HEK293 (cell line): Measurements from ENCODE around the gene JPH4.

Experiments used
- GLIS1 ChIP-seq: fragments of 450-650 bp; formaldehyde crosslinking; IDR thresholded peaks from 2 replicates; pipeline ENCODE4 v1.5.1; 2016; ENCODE audit warnings: missing biosample characterization, missing genetic modification characterization
- GLIS2 ChIP-seq: fragments of 450-650 bp; formaldehyde crosslinking; IDR thresholded peaks from 2 replicates; pipeline ENCODE4 v1.5.1; 2016; ENCODE audit warnings: missing biosample characterization, missing genetic modification characterization
- HIC1 ChIP-seq: fragments of 450-650 bp; formaldehyde crosslinking; IDR thresholded peaks from 2 replicates; pipeline ENCODE4 v1.5.1; 2016; ENCODE audit warnings: missing biosample characterization, missing genetic modification characterization
- KLF1 ChIP-seq: fragments of 450-650 bp; formaldehyde crosslinking; IDR thresholded peaks from 2 replicates; pipeline ENCODE4 v1.5.1; 2016; ENCODE audit warnings: missing biosample characterization, missing genetic modification characterization
- KLF10 ChIP-seq: fragments of 450-650 bp; IDR thresholded peaks from 2 replicates; pipeline ENCODE4 v1.5.1; 2018; ENCODE audit warnings: missing biosample characterization, mild to moderate bottlenecking, missing genetic modification characterization
- MYNN ChIP-seq: fragments of 450-650 bp; formaldehyde crosslinking; IDR thresholded peaks from 2 replicates; pipeline ENCODE4 v1.5.1; 2016; ENCODE audit warnings: missing biosample characterization, missing genetic modification characterization, borderline replicate concordance
- MZF1 ChIP-seq: fragments of 450-650 bp; formaldehyde crosslinking; IDR thresholded peaks from 2 replicates; pipeline ENCODE4 v1.5.1; 2017; ENCODE audit warnings: missing biosample characterization, missing genetic modification characterization, borderline replicate concordance
- OVOL3 ChIP-seq: fragments of 450-650 bp; formaldehyde crosslinking; IDR thresholded peaks from 2 replicates; pipeline ENCODE4 v1.5.1; 2016; ENCODE audit warnings: missing biosample characterization, missing genetic modification characterization
- YY1 ChIP-seq: fragments of 450-650 bp; formaldehyde crosslinking; IDR thresholded peaks from 2 replicates; pipeline ENCODE4 v1.5.1; 2018; ENCODE audit warnings: missing biosample characterization, missing genetic modification characterization
- ZBTB7A ChIP-seq: fragments of 450-650 bp; formaldehyde crosslinking; IDR thresholded peaks from 2 replicates; pipeline ENCODE4 v1.5.1; 2016; ENCODE audit warnings: low read depth, missing biosample characterization, missing genetic modification characterization
- ZNF10 ChIP-seq: fragments of 450-650 bp; formaldehyde crosslinking; IDR thresholded peaks from 2 replicates; pipeline ENCODE4 v1.5.1; 2017; ENCODE audit warnings: missing biosample characterization, missing genetic modification characterization
- ZNF146 ChIP-seq: fragments of 450-650 bp; formaldehyde crosslinking; IDR thresholded peaks from 2 replicates; pipeline ENCODE4 v1.5.1; 2016; ENCODE audit warnings: missing biosample characterization, missing genetic modification characterization
- ZNF23 ChIP-seq: fragments of 450-650 bp; formaldehyde crosslinking; IDR thresholded peaks from 2 replicates; pipeline ENCODE4 v1.5.1; 2016; ENCODE audit warnings: missing biosample characterization, missing genetic modification characterization, borderline replicate concordance
- ZNF24 ChIP-seq: fragments of 450-650 bp; formaldehyde crosslinking; IDR thresholded peaks from 2 replicates; pipeline ENCODE4 v1.5.1; 2016; ENCODE audit warnings: missing biosample characterization, missing genetic modification characterization
- ZNF311 ChIP-seq: fragments of 450-650 bp; formaldehyde crosslinking; IDR thresholded peaks from 2 replicates; pipeline ENCODE4 v1.5.1; 2017; ENCODE audit warnings: missing biosample characterization, missing genetic modification characterization, borderline replicate concordance
- ZNF324 ChIP-seq: fragments of 450-650 bp; formaldehyde crosslinking; IDR thresholded peaks from 2 replicates; pipeline ENCODE4 v1.5.1; 2016; ENCODE audit warnings: missing biosample characterization, missing genetic modification characterization
- ZNF341 ChIP-seq: fragments of 450-650 bp; formaldehyde crosslinking; IDR thresholded peaks from 2 replicates; pipeline ENCODE4; 2016; ENCODE audit warnings: low read depth, missing biosample characterization, missing genetic modification characterization
- ZNF350 ChIP-seq: fragments of 450-650 bp; formaldehyde crosslinking; IDR thresholded peaks from 2 replicates; pipeline ENCODE4 v1.5.0; 2017; ENCODE audit warnings: missing biosample characterization, mild to moderate bottlenecking, missing genetic modification characterization
- ZNF354C ChIP-seq: fragments of 450-650 bp; formaldehyde crosslinking; IDR thresholded peaks from 2 replicates; pipeline ENCODE4 v1.5.1; 2016; ENCODE audit warnings: missing biosample characterization, missing genetic modification characterization, low read depth, borderline replicate concordance
- ZNF394 ChIP-seq: fragments of 450-650 bp; formaldehyde crosslinking; IDR thresholded peaks from 2 replicates; pipeline ENCODE4 v1.5.1; 2016; ENCODE audit warnings: missing biosample characterization, missing genetic modification characterization, mild to moderate bottlenecking, moderate library complexity, borderline replicate concordance
- ZNF404 ChIP-seq: fragments of 450-650 bp; formaldehyde crosslinking; IDR thresholded peaks from 2 replicates; pipeline ENCODE4 v1.5.1; 2017; ENCODE audit warnings: missing biosample characterization, missing genetic modification characterization
- ZNF416 ChIP-seq: fragments of 450-650 bp; formaldehyde crosslinking; IDR thresholded peaks from 2 replicates; pipeline ENCODE4 v1.5.1; 2016; ENCODE audit warnings: missing biosample characterization, missing genetic modification characterization
- ZNF501 ChIP-seq: fragments of 450-650 bp; formaldehyde crosslinking; IDR thresholded peaks from 2 replicates; pipeline ENCODE4 v1.5.1; 2016; ENCODE audit warnings: missing biosample characterization, missing genetic modification characterization
- ZNF510 ChIP-seq: fragments of 450-650 bp; formaldehyde crosslinking; IDR thresholded peaks from 2 replicates; pipeline ENCODE4 v1.5.1; 2018; ENCODE audit warnings: mild to moderate bottlenecking, missing genetic modification characterization, missing biosample characterization; ENCODE audit not compliant: insufficient replicate concordance
- ZNF529 ChIP-seq: fragments of 450-650 bp; formaldehyde crosslinking; IDR thresholded peaks from 2 replicates; pipeline ENCODE4 v1.5.1; 2017; ENCODE audit warnings: missing genetic modification characterization, missing biosample characterization; ENCODE audit not compliant: insufficient replicate concordance
- ZNF548 ChIP-seq: fragments of 450-650 bp; formaldehyde crosslinking; IDR thresholded peaks from 2 replicates; pipeline ENCODE4 v1.5.1; 2016; ENCODE audit warnings: missing biosample characterization, missing genetic modification characterization
- ZNF560 ChIP-seq: fragments of 450-650 bp; formaldehyde crosslinking; IDR thresholded peaks from 2 replicates; pipeline ENCODE4 v1.5.1; 2017; ENCODE audit warnings: missing biosample characterization, missing genetic modification characterization, borderline replicate concordance
- ZNF571 ChIP-seq: fragments of 450-650 bp; formaldehyde crosslinking; IDR thresholded peaks from 2 replicates; pipeline ENCODE4 v1.5.0; 2017; ENCODE audit warnings: missing biosample characterization, missing genetic modification characterization
- ZNF623 ChIP-seq: fragments of 450-650 bp; formaldehyde crosslinking; IDR thresholded peaks from 2 replicates; pipeline ENCODE4 v1.5.1; 2016; ENCODE audit warnings: missing biosample characterization, missing genetic modification characterization
- ZNF654 ChIP-seq: fragments of 450-650 bp; formaldehyde crosslinking; IDR thresholded peaks from 2 replicates; pipeline ENCODE4 v1.5.1; 2016; ENCODE audit warnings: low read depth, missing biosample characterization, missing genetic modification characterization
- ZNF660 ChIP-seq: fragments of 450-650 bp; IDR thresholded peaks from 2 replicates; pipeline ENCODE4 v1.5.1; 2018; ENCODE audit warnings: missing biosample characterization, mild to moderate bottlenecking, missing genetic modification characterization
- ZNF777 ChIP-seq: fragments of 450-650 bp; formaldehyde crosslinking; IDR thresholded peaks from 2 replicates; pipeline ENCODE4 v1.5.1; 2017; ENCODE audit warnings: missing biosample characterization, missing genetic modification characterization, borderline replicate concordance
- ZXDB ChIP-seq: fragments of 450-650 bp; formaldehyde crosslinking; IDR thresholded peaks from 2 replicates; pipeline ENCODE4 v1.5.1; 2016; ENCODE audit warnings: missing biosample characterization, missing genetic modification characterization
- TF ChIP-seq, protein P1 (sequence below): fragments of 450-650 bp; formaldehyde crosslinking; IDR thresholded peaks from 2 replicates; pipeline ENCODE4 v1.5.1; 2017; ENCODE audit warnings: missing biosample characterization, mild to moderate bottlenecking, missing genetic modification characterization, moderate library complexity
- TF ChIP-seq, protein P2 (sequence below): fragments of 450-650 bp; formaldehyde crosslinking; IDR thresholded peaks from 2 replicates; pipeline ENCODE4 v1.5.1; 2016; ENCODE audit warnings: missing biosample characterization, missing genetic modification characterization
- TF ChIP-seq, protein P3 (sequence below): fragments of 450-650 bp; formaldehyde crosslinking; IDR thresholded peaks from 2 replicates; pipeline ENCODE4; 2016; ENCODE audit warnings: missing biosample characterization, missing genetic modification characterization

The JPH4 gene

DNA sequence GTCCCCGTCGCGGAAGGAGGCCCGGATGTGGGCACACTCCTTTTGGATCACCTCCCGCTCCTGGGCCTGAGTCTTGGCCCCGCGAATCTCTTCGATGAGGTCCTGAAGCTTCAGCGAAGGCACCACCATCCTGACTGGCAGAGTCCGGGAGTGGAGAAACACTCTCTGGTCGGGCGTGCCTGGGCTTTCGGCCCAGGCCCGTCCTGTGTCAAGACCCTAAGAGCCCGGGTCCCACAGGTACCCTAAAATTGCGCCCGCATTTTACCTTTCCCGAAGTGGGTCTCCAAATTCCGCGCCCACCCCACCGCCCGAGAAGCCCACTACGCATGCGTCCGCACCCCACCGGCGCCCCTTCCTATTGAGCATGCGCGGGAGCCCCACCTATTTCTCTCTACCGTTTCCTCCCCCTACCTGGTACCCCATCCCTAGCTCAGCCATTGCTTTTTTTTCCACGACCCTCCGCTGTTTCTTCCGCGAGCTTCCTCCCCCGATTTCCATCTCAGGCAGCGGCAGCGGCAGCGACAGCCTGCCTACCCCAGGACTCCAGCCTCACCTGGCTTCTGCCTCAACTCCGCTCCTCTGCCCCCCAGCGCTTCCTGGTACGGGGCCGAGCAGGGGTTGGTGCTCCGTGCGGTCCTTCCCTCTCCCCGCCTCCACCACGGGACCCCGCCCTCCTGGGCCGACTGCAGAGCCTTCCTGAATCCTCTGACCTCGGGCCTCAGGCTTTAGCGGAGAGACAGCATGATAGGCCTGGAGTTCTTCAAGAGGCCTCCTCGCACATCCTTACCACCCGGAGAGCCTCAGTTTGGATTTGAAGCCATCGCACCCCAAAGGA, 11.2 kb downstream of the JPH4 start, which contains the start of gene AP1G2 (continued):
- TF ChIP-seq ZNF510 (tag by site-specific recombination) (no peak), ZNF548 (tag by site-specific recombination) (no peak), ZBTB7A (peak; percentile 91; the same call in 1 of the 2 replicates), ZNF354C (tag by site-specific recombination) (no peak), MZF1 (no peak), ZNF146 (tag by site-specific recombination) (no peak), GLIS2 (peak; percentile 99), MYNN (no peak), ZNF404 (no peak), KLF1 (tag by site-specific recombination) (peak; percentile 79), ZNF571 (tag by site-specific recombination) (no peak), ZNF23 (tag by site-specific recombination) (no peak), OVOL3 (tag by site-specific recombination) (no peak), ZNF10 (tag by site-specific recombination) (peak; percentile 54; the same call in 1 of the 2 replicates), ZNF324 (tag by site-specific recombination) (peak; percentile 43; the same call in 1 of the 2 replicates), ZNF654 (tag by site-specific recombination) (no peak), ZNF311 (tag by site-specific recombination) (no peak), ZNF501 (no peak), YY1 (peak; percentile 20; the same call in 1 of the 2 replicates), ZNF777 (no peak), ZNF350 (tag by site-specific recombination) (no peak), ZXDB (tag by site-specific recombination) (peak; percentile 100), KLF10 (peak; percentile 88), ZNF394 (tag by site-specific recombination) (peak; percentile 46; the same call in 1 of the 2 replicates), ZNF24 (tag by site-specific recombination) (peak; percentile 68; the same call in 1 of the 2 replicates), GLIS1 (peak; percentile 93), ZNF660 (tag by site-specific recombination) (no peak), ZNF416 (no peak), ZNF529 (tag by site-specific recombination) (no peak), HIC1 (tag by site-specific recombination) (peak; percentile 76), ZNF560 (tag by site-specific recombination) (no peak), ZNF341 (tag by site-specific recombination) (peak; percentile 97), ZNF623 (tag by site-specific recombination) (0 out of 2 replicates have a peak, but pooled peaks have one; percentile 18)
- TF ChIP-seq, protein P1, sequence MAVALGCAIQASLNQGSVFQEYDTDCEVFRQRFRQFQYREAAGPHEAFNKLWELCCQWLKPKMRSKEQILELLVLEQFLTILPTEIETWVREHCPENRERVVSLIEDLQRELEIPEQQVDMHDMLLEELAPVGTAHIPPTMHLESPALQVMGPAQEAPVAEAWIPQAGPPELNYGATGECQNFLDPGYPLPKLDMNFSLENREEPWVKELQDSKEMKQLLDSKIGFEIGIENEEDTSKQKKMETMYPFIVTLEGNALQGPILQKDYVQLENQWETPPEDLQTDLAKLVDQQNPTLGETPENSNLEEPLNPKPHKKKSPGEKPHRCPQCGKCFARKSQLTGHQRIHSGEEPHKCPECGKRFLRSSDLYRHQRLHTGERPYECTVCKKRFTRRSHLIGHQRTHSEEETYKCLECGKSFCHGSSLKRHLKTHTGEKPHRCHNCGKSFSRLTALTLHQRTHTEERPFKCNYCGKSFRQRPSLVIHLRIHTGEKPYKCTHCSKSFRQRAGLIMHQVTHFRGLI (tag by site-specific recombination) = no peak
- TF ChIP-seq, protein P2, sequence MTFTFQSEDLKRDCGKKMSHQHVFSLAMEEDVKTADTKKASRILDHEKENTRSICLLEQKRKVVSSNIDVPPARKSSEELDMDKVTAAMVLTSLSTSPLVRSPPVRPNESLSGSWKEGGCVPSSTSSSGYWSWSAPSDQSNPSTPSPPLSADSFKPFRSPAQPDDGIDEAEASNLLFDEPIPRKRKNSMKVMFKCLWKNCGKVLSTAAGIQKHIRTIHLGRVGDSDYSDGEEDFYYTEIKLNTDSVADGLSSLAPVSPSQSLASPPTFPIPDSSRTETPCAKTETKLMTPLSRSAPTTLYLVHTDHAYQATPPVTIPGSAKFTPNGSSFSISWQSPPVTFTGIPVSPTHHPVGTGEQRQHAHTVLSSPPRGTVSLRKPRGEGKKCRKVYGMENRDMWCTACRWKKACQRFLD (tag by site-specific recombination) = no peak
- TF ChIP-seq, protein P3, sequence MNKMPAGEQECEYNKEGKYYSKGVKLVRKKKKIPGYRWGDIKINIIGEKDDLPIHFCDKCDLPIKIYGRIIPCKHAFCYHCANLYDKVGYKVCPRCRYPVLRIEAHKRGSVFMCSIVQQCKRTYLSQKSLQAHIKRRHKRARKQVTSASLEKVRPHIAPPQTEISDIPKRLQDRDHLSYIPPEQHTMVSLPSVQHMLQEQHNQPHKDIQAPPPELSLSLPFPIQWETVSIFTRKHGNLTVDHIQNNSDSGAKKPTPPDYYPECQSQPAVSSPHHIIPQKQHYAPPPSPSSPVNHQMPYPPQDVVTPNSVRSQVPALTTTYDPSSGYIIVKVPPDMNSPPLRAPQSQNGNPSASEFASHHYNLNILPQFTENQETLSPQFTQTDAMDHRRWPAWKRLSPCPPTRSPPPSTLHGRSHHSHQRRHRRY (tag by site-specific recombination) = no peak
